ACC112 (cell line): ENCODE results near the gene PPP1R15A.
"Not testable (repeated sequence)": the region's sequence is repeated elsewhere in the genome, so short reads cannot be mapped to it uniquely, and the experiment has no call there.

Experiments
- H2AFZ ChIP-seq: fragments of 200-600 bp; sonication (generic); one replicate; pipeline ENCODE4 v1.6.0; 2017; ENCODE audit warnings: antibody characterized with exemption, low read length; ENCODE audit not compliant: unreplicated experiment
- H3K27ac ChIP-seq: fragments of 200-600 bp; sonication (generic); 2 replicates; pipeline ENCODE4 v1.5.1; 2014; ENCODE audit warnings: low read depth, mild to moderate bottlenecking, antibody characterized with exemption, low read length, moderate library complexity
- H3K27me3 ChIP-seq: fragments of 200-600 bp; sonication (generic); 2 replicates; pipeline ENCODE4 v1.6.1; 2014; ENCODE audit warnings: mild to moderate bottlenecking, antibody characterized with exemption, low read length, moderate library complexity, mixed read lengths; ENCODE audit not compliant: insufficient read depth
- H3K36me3 ChIP-seq: fragments of 200-600 bp; sonication (generic); 2 replicates; pipeline ENCODE4 v1.6.1; 2016; ENCODE audit warnings: mild to moderate bottlenecking, antibody characterized with exemption, low read length, moderate library complexity, mixed read lengths; ENCODE audit not compliant: insufficient read depth
- H3K4me1 ChIP-seq: fragments of 200-600 bp; sonication (generic); one replicate; pipeline ENCODE4 v1.6.1; 2016; ENCODE audit warnings: low read length, mixed read lengths; ENCODE audit not compliant: insufficient read depth, unreplicated experiment, control insufficient read depth
- H3K4me3 ChIP-seq: fragments of 200-600 bp; sonication (generic); 2 replicates; pipeline ENCODE4 v1.5.1; 2014; ENCODE audit warnings: mild to moderate bottlenecking, low read depth, low read length
- H3K79me2 ChIP-seq: fragments of 200-600 bp; sonication (generic); one replicate; pipeline ENCODE4 v1.6.0; 2016; ENCODE audit warnings: low read length; ENCODE audit not compliant: control insufficient read depth, unreplicated experiment, insufficient read depth

Gene PPP1R15A

GRCh38 chr19:48837687-48838086, 34.5 kb upstream of the PPP1R15A start:
- H2AFZ ChIP-seq = no peak overlapping the region

DNA sequence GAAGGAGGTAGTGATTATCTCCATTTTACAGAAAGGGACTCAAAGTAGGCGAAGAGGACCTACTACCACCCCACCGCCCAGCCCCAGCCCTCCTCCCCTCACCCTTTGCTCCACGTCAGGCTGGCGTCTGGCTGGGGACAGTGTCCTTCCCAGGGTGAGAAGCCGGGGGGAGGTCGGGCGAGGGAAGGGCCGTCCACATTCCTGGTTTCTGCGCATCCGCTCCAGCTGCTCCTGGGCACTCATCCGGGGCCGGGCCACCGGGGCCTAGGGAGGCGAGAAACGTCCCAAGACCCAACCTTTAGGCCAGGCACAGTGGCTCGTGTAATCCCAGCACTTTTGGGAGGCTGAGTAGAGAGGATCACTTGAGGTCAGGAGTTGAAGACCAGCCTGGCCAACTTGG, 31.2 kb upstream of the PPP1R15A start:
- no peaks in the 10 kb centered on the region for H3K27me3 ChIP-seq
- H2AFZ ChIP-seq = no peak overlapping the region
- no peak overlapping the region for H3K27ac ChIP-seq
- H3K36me3 ChIP-seq = peaks cover 9% of the 10 kb centered on the region
- no peaks in the 10 kb centered on the region for H3K79me2 ChIP-seq
- H3K4me3 ChIP-seq = no peak overlapping the region
- H3K4me1 ChIP-seq = no peaks in the 10 kb centered on the region

More at GRCh38 chr19:48837687-48838086, 34.5 kb upstream of the PPP1R15A start:
- no peak overlapping the region for H3K27ac ChIP-seq
- no peaks in the 10 kb centered on the region for H3K36me3 ChIP-seq
- H3K4me3 ChIP-seq = no peak overlapping the region
- H3K79me2 ChIP-seq = no peaks in the 10 kb centered on the region
- no peaks in the 10 kb centered on the region for H3K27me3 ChIP-seq
- no peaks in the 10 kb centered on the region for H3K4me1 ChIP-seq

DNA sequence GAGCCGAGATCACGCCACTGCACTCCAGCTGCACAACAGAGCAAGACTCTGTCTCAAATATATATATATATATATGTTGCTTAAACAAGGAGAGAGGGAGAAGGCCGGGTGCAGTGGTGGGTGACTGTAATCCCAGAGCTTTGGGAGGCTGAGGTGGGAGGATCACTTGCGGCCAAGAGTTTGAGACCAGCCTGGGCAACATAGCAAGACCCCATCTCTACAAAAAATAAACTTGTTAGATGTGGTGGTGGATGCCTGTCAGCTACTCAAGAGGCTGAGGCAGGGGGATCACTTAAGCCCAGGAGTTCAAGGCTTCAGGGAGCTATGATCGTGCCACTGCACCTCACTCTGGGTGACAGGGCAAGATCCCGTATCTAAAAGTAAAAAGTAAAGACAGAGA, 30.6 kb upstream of the PPP1R15A start:
- Histone ChIP-seq H2AFZ (no peak overlapping the region), H3K27me3 (no peaks in the 10 kb centered on the region), H3K4me1 (no peaks in the 10 kb centered on the region), H3K4me3 (no peak overlapping the region), H3K36me3 (peaks cover 9% of the 10 kb centered on the region), H3K27ac (no peak overlapping the region), H3K79me2 (no peaks in the 10 kb centered on the region)

DNA sequence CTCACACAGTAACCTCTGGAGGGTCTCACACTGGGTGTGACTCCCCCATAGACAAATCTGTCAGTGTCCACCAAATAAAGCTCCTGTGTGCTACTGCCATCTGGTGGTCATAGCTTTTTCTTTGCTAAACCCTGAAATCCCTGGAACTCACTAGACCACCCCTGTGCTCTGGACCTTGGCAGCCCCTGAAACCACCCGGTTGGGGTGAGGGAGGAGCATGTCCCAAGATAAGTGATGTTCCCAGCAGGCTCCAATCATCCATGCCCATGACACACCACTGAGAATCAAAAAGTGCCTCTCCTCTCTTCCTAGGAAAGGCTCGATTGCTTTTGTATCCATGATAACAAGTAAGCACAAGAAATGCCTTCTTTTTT, 29.4 kb upstream of the PPP1R15A start:
- no peaks in the 10 kb centered on the region for H3K79me2 ChIP-seq
- H2AFZ ChIP-seq = no peak overlapping the region
- H3K36me3 ChIP-seq = peaks cover 9% of the 10 kb centered on the region
- no peak overlapping the region for H3K27ac ChIP-seq
- no peaks in the 10 kb centered on the region for H3K27me3 ChIP-seq
- no peaks in the 10 kb centered on the region for H3K4me1 ChIP-seq
- no peak overlapping the region for H3K4me3 ChIP-seq

- H3K4me1 ChIP-seq = no peaks in the 10 kb centered on the region
- peaks cover 9% of the 10 kb centered on the region for H3K36me3 ChIP-seq
- H3K27me3 ChIP-seq = no peaks in the 10 kb centered on the region
- H3K27ac ChIP-seq = no peak overlapping the region
- H2AFZ ChIP-seq = no peak overlapping the region
- H3K79me2 ChIP-seq = no peaks in the 10 kb centered on the region
- H3K4me3 ChIP-seq = no peak overlapping the region
These were observed 27.7 kb upstream of the PPP1R15A start for GRCh38 chr19:48844472-48844871.

GRCh38 chr19:48845384-48845783, 26.8 kb upstream of the PPP1R15A start:
- H3K4me1 ChIP-seq = no peaks in the 10 kb centered on the region
- no peak overlapping the region for H2AFZ ChIP-seq
- no peak overlapping the region for H3K4me3 ChIP-seq
- no peaks in the 10 kb centered on the region for H3K79me2 ChIP-seq
- H3K36me3 ChIP-seq = peaks cover 9% of the 10 kb centered on the region
- no peaks in the 10 kb centered on the region for H3K27me3 ChIP-seq
- H3K27ac ChIP-seq = no peak overlapping the region

DNA sequence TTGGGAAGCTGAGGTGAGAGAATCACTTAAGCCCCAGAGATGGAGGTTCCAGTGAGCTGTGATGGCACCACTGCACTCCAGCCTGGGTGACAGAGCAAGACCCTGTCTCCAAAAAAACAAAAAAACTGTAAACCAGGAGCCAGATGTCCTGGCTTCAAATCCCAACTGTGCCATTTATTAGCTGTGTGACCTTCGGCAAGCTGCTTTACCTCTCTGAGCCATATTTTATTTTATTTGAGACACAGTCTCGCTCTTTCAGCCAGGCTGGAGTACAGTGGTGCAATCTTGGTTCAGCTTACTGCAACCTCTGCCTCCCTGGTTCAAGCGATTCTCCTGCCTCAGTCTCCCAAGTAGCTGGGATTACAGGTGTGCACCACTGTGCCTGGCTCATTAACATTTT, 25.6 kb upstream of the PPP1R15A start:
- not testable (repeated sequence) for H3K27me3 ChIP-seq, H3K36me3 ChIP-seq

DNA sequence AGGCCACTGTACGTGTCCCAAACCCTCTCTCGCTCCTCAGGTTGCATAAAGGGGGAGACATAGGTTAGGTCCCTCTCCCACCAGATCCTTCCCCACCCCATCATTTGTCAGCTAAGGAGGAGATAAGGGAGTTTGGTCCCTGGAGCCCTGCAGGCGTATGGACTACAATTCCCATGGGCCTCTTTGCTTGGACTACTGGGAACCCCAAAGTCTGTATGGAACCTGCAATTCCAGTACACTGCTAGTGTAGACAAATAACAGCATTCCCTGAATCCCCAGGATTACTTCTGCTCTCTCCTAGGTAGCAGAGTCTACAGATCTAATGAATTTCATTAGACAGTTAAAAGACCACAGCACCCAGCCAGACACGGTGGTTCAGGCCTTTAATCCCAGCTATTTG, 19.9 kb upstream of the PPP1R15A start:
- H3K79me2 ChIP-seq = no peaks in the 10 kb centered on the region
- H3K4me1 ChIP-seq = no peaks in the 10 kb centered on the region
- no peak overlapping the region for H3K4me3 ChIP-seq
- H3K27ac ChIP-seq = no peak overlapping the region
- H3K36me3 ChIP-seq = no peaks in the 10 kb centered on the region; the same call in 1 of the 2 replicates
- no peak overlapping the region for H2AFZ ChIP-seq
- H3K27me3 ChIP-seq = no peaks in the 10 kb centered on the region

More for the DNA sequence above, 25.6 kb upstream of the PPP1R15A start:
- not testable (repeated sequence) for H2AFZ ChIP-seq, H3K4me3 ChIP-seq, H3K4me1 ChIP-seq, H3K27ac ChIP-seq, H3K79me2 ChIP-seq

DNA sequence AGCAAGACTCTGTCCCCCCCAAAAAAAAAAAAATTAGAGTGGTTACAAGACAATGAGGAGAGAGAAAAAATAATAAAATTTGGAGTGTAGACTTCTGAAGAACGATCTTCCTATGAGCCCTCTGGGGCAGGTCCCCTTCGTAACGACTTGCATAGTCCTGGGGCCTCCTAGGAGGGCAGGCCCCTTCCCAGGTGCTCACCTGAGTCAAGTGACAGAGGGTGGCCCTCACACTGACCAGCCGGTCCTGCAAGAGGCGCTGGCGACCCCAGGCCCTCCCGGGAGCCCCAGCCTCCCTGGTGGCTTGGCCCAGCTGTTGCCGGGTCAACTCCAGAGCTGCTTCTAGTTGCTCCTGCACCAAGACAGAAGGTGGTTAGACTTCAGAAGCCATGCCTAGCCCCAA, 18.7 kb upstream of the PPP1R15A start:
- Histone ChIP-seq H3K79me2 (no peaks in the 10 kb centered on the region), H2AFZ (no peak overlapping the region), H3K36me3 (no peaks in the 10 kb centered on the region; the same call in 1 of the 2 replicates), H3K27me3 (no peaks in the 10 kb centered on the region), H3K4me3 (no peak overlapping the region), H3K4me1 (no peaks in the 10 kb centered on the region), H3K27ac (no peak overlapping the region)

DNA sequence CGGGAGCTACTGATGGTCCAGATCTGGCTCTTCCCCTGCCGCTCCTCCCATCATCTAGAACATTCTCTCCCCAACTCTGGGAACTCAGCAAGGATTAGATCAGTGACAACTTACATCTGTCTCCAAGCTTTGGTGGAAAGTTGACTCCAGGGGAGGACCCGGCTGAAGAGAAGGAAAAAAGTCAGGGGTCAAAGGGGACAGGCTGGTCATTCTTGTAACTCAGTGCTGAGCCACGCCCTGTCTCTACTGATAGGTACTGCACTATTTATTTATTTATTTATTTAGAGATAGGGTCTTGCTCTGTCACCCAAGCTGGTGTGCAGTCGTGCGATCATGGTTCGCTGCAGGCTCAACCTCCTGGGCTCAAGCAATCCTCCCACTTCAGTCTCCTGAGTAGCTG, 18.1 kb upstream of the PPP1R15A start:
- no peaks in the 10 kb centered on the region for H3K4me1 ChIP-seq
- no peak overlapping the region for H2AFZ ChIP-seq
- no peak overlapping the region for H3K4me3 ChIP-seq
- no peaks in the 10 kb centered on the region for H3K27me3 ChIP-seq
- H3K27ac ChIP-seq = no peak overlapping the region
- no peaks in the 10 kb centered on the region; the same call in 1 of the 2 replicates for H3K36me3 ChIP-seq
- no peaks in the 10 kb centered on the region for H3K79me2 ChIP-seq

DNA sequence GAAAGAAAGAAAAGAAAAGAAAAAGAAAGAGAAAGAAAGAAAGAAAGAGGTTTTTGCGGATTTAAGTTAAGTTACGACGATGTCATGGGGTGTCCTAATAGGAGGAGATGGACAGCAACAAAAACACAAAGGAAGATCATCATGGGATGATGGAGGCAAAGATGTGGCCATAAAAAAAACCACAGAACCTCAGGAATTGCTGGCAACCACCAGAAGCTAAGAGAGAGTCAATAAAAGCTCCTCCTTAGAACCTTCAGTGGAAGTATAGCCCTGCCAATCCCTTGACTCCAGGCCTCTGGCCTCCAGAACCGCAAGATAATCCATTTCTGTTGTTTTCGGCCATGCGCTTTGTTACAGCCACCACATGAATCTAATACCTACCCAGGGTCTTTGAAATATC, 15.3 kb upstream of the PPP1R15A start:
- Histone ChIP-seq H3K79me2 (no peaks in the 10 kb centered on the region), H3K27me3 (no peaks in the 10 kb centered on the region), H3K4me3 (no peak overlapping the region), H3K4me1 (no peaks in the 10 kb centered on the region), H2AFZ (no peak overlapping the region), H3K36me3 (peaks cover 5% of the 10 kb centered on the region), H3K27ac (no peak overlapping the region)
